ENCODE data around the gene LAMA5.
"Not testable (repeated sequence)": the region's sequence is repeated elsewhere in the genome, so short reads cannot be mapped to it uniquely, and the experiment has no call there.

Gene LAMA5

GRCh38 chr20:62388839-62389600, 21.9 kb upstream of the LAMA5 start:
- no peak for DNase-seq

- no peak for DNase-seq
Observed at GRCh38 chr20:62387933-62388635, 21.0 kb upstream of the LAMA5 start.

GRCh38 chr20:62387219-62387913, 20.3 kb upstream of the LAMA5 start:
- no peak for DNase-seq

- DNase-seq = peak; percentile 90
Observed at GRCh38 chr20:62386383-62387218, 19.5 kb upstream of the LAMA5 start, which contains the start of gene RPS21. RPS21 (plus strand) TSS chr20:62387103; CDS start chr20:62387339, 236 bp downstream.

GRCh38 chr20:62382306-62383198, 15.4 kb upstream of the LAMA5 start:
- DNase-seq = peak; percentile 67

GRCh38 chr20:62381842-62382241, 14.7 kb upstream of the LAMA5 start:
- DNase-seq = no peak

- peak; percentile 74 for DNase-seq
Observed at GRCh38 chr20:62381202-62381797, 14.2 kb upstream of the LAMA5 start.

GRCh38 chr20:62378215-62378614, 11.1 kb upstream of the LAMA5 start:
- DNase-seq = no peak

- DNase-seq = no peak
Observed at GRCh38 chr20:62377615-62378178, 10.6 kb upstream of the LAMA5 start.

GRCh38 chr20:62377064-62377461, 10.0 kb upstream of the LAMA5 start:
- DNase-seq = no peak

- peak; percentile 46 for DNase-seq
Observed at GRCh38 chr20:62376112-62377063, 9.3 kb upstream of the LAMA5 start.

GRCh38 chr20:62374331-62375152, 7.4 kb upstream of the LAMA5 start:
- DNase-seq = no peak

- DNase-seq = not testable (repeated sequence)
Observed at GRCh38 chr20:62373631-62374179, 6.6 kb upstream of the LAMA5 start.

- DNase-seq = no peak
Observed at GRCh38 chr20:62372042-62372993, 5.2 kb upstream of the LAMA5 start.

- no peak for DNase-seq
Observed at GRCh38 chr20:62371588-62372041, 4.5 kb upstream of the LAMA5 start.

GRCh38 chr20:62370807-62371587, 3.9 kb upstream of the LAMA5 start:
- no peak for DNase-seq
